Activated T-helper 17 cell treated with anti-CD3 and anti-CD28 coated beads, Interleukin-2, amount 50 U/mL, for 72 hours (primary cell): ENCODE data around the gene DNASE1L2. TPM values are rescaled to one million over a fixed set of nuclear protein-coding genes. Genes with fewer than 3 reads are reported as not detected.

Experiments
- ATAC-seq: fragments of 150-1000 bp; cut with Tn5 transposase; replicated peaks from 2 replicates; pipeline ENCODE4 v1.10.0; 2021; ENCODE audit warnings: mild to moderate bottlenecking, moderate library complexity
- H3K27ac Mint-ChIP-seq: one replicate; pipeline ENCODE4 v1.8.0; 2022; ENCODE audit warnings: mixed read lengths
- H3K27me3 Mint-ChIP-seq: one replicate; pipeline ENCODE4 v1.8.0; 2022; ENCODE audit warnings: mixed read lengths
- H3K36me3 Mint-ChIP-seq: one replicate; pipeline ENCODE4 v1.8.0; 2022; ENCODE audit warnings: low read depth, mild to moderate bottlenecking, mixed read lengths
- H3K4me1 Mint-ChIP-seq: one replicate; pipeline ENCODE4 v1.8.0; 2022; ENCODE audit warnings: mixed read lengths
- H3K4me3 Mint-ChIP-seq: one replicate; pipeline ENCODE4 v1.8.0; 2022; ENCODE audit warnings: mild to moderate bottlenecking, mixed read lengths
- H3K9me3 Mint-ChIP-seq: one replicate; pipeline ENCODE4 v1.8.0; 2022; ENCODE audit warnings: mixed read lengths
- total RNA-seq, 2 donors: library from RNA; stranded (reverse); gene quantifications; one replicate each; pipeline ENCODE4 v1.2.3, GENCODE V29; 2022

DNASE1L2 gene
- total RNA-seq, 2 donors from 2014 or later: 2.4 to 2.7 TPM

- no peaks in the 10 kb centered on the region for H3K9me3 Mint-ChIP-seq
- no peak overlapping the region for H3K27ac Mint-ChIP-seq
- no peaks in the 10 kb centered on the region for H3K4me1 Mint-ChIP-seq
- H3K27me3 Mint-ChIP-seq: no peaks in the 10 kb centered on the region
- ATAC-seq: no peak
- H3K36me3 Mint-ChIP-seq: no peaks in the 10 kb centered on the region
- no peak overlapping the region for H3K4me3 Mint-ChIP-seq
Observed at GRCh38 chr16:2285731-2286191, 49.5 kb downstream of the DNASE1L2 start.

DNA sequence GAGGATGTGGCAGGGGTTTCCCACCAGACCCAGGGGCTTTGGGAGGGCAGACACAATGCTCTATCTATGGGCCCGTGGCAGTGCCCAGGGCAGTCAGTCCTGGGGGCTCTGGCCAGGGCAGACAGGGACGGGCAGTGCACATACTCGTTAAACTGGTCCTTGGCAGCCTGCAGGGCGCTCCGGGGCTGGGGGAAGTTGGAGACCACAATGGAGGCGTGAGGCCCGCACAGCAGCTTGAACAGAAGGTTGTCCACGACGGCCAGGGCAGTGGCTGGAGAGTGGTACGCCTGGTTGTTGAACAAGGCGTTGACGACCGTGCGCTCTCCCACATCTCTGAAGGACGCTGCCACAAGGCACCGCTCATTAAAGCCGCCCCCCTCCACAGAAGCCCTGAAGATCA lies 50.3 kb downstream of the DNASE1L2 start:
- Mint-ChIP-seq H3K4me1 (no peaks in the 10 kb centered on the region), H3K4me3 (no peak overlapping the region), H3K36me3 (no peaks in the 10 kb centered on the region), H3K27ac (no peak overlapping the region), H3K9me3 (no peaks in the 10 kb centered on the region), H3K27me3 (no peaks in the 10 kb centered on the region)
- no peak for ATAC-seq

GRCh38 chr16:2287916-2288547 lies 51.8 kb downstream of the DNASE1L2 start:
- ATAC-seq: no peak
- Mint-ChIP-seq H3K27me3 (no peaks in the 10 kb centered on the region), H3K36me3 (no peaks in the 10 kb centered on the region), H3K9me3 (no peaks in the 10 kb centered on the region), H3K4me3 (no peak overlapping the region), H3K27ac (no peak overlapping the region), H3K4me1 (no peaks in the 10 kb centered on the region)

Other genes with a start within 250 kb of the DNASE1L2 start
- gene SYNGR3, start 246.5 kb upstream of the DNASE1L2 start, total RNA-seq: 1 to 10 TPM; 5.9 to 7.9 TPM
- gene ZNF598, start 226.6 kb upstream of the DNASE1L2 start, total RNA-seq: 10 to 100 TPM; 41.2 to 79.6 TPM
- 1 to 10 TPM in 1 of 2 donors, not detected in 1; 2.8 TPM for gene NPW, start 216.7 kb upstream of the DNASE1L2 start, total RNA-seq
- gene NHERF2, start 209.5 kb upstream of the DNASE1L2 start, total RNA-seq: 1 to 10 TPM in 1 of 2 donors, under 1 TPM in 1; 0.21 to 2.9 TPM
- 10 to 100 TPM; 13.2 to 37.6 TPM for gene NTHL1, start 188.6 kb upstream of the DNASE1L2 start, total RNA-seq
- gene TSC2, start 188.5 kb upstream of the DNASE1L2 start, total RNA-seq: 10 to 100 TPM; 79.3 to 83.7 TPM
- 100 to 1,000 TPM in 1 of 2 donors, 10 to 100 TPM in 1; 71.8 to 122 TPM for gene PKD1, start 100.5 kb upstream of the DNASE1L2 start, total RNA-seq
- gene RAB26, start 87.8 kb upstream of the DNASE1L2 start, total RNA-seq: under 1 TPM; 0.28 to 0.34 TPM
- 10 to 100 TPM; 49.8 to 80.1 TPM for gene TRAF7, start 80.7 kb upstream of the DNASE1L2 start, total RNA-seq
- gene CASKIN1, start 39.8 kb upstream of the DNASE1L2 start, total RNA-seq: 1 to 10 TPM in 1 of 2 donors, under 1 TPM in 1; 0.78 to 6.6 TPM
- 10 to 100 TPM; 33.4 to 48.8 TPM for gene MLST8, start 31.0 kb upstream of the DNASE1L2 start, total RNA-seq
- gene BRICD5, start 25.6 kb upstream of the DNASE1L2 start, total RNA-seq: 1 to 10 TPM; 6.9 to 8.9 TPM
- gene PGP, start 21.6 kb upstream of the DNASE1L2 start, total RNA-seq: 10 to 100 TPM; 11.6 to 21.6 TPM
- gene E4F1, start 12.9 kb upstream of the DNASE1L2 start, total RNA-seq: 10 to 100 TPM; 20.1 to 22.8 TPM
- gene ECI1, start 15.1 kb downstream of the DNASE1L2 start, total RNA-seq: 10 to 100 TPM; 36.7 to 50.6 TPM
- 100 to 1,000 TPM; 205 to 314 TPM for gene RNPS1, start 31.7 kb downstream of the DNASE1L2 start, total RNA-seq
- gene ABCA3, start 104.3 kb downstream of the DNASE1L2 start, total RNA-seq: 1 to 10 TPM; 4.7 to 5.2 TPM
- gene CCNF, start 193.0 kb downstream of the DNASE1L2 start, total RNA-seq: 10 to 100 TPM; 59.6 to 64.5 TPM
- 10 to 100 TPM; 14.8 to 19.7 TPM for gene TEDC2, start 223.7 kb downstream of the DNASE1L2 start, total RNA-seq
- under 1 TPM in 1 of 2 donors, not detected in 1; 0.21 TPM for gene NTN3, start 234.9 kb downstream of the DNASE1L2 start, total RNA-seq
- 10 to 100 TPM; 10.8 to 16.1 TPM for gene TBC1D24, start 238.7 kb downstream of the DNASE1L2 start, total RNA-seq